Smooth muscle cell of trachea (primary cell): Measurements from ENCODE around the gene IWS1. TPM values are rescaled to one million over a fixed set of nuclear protein-coding genes. Genes with fewer than 3 reads are reported as not detected.

Source experiments
- total RNA-seq: library from RNA; depleted of rRNA; stranded (reverse); fragments of >200 nt; gene quantifications from 2 replicates; pipeline ENCODE4 v1.2.1, GENCODE V29; 2014

Gene IWS1
- total RNA-seq: 34.2 and 43.0 TPM in 2 replicates

DNA sequence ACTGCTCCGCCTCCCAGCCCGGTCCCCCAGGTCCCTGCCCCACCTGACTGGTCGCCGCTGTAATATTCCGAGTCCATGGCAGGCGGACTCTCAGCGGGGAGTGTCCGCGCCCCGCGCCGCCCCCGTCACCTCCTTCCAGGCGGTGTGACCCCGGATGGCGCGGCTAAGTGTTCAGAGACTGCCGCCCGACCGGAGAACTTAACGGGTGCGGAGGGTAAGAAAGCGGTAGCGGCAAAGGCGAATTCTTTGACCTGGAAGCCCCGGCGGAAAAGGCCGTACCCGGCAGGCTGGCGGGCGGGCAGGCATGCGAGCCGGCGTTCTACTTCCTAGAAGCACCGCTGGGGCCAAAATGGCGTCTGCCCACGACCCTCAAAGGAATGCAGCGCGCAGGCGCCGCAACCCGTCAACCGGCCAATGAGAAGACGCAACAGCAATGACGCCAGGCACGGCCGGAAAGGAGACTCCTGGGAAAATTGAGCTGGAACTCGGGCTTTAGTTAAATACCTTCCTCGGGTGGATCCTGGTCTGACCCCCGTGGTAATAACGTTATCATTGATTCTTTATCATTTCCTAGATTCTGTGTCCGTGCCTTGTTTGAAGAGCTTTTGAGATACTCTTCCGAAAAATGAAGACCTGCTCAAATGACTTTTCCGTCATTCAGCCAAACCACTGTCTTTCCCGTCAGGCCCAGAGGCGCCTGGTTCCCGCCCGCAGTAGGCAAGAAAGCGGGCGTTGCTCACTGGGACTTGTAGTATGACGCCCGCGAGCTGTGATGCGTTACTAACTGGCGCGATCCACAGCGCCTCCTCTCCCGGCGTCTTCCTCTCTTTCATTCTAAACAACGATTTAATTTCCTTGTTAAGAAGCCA lies at the start of gene IWS1:
Gene IWS1, minus strand, starts transcription at position 358 of the 869 bp plus-strand sequence. Its CDS starts 281 bp downstream, at position 77.

DNA sequence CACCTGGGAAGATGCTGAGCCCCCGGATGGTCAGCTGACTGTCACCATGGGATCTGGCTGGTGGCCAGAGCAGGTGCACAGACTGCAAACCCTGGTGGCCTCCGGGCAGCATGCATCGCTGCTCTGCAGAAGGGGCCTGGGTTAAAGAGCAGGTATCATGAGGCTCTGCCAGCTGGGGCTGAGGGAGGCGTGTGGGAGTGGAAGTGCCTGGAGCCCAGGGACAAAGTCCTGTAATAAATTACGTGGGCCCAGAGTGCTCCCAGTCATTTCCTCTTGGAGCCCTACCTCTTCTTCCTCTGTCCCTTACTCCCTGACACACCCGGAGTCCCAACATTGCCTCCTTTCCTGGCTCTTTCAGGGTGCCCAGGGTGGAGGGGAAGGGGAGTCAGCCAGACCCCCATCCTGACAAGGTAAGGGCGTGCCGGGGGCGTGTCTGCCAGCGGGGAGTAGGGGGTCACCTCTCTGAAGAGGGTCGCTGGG lies 9.2 kb upstream of the IWS1 start, which contains the start of gene MYO7B:
Gene MYO7B, plus strand, starts transcription at position 262 of the 480 bp plus-strand sequence. CDS start 24,040 bp downstream, outside the sequence.

Other genes starting within 250 kb of the IWS1 start
- gene ERCC3, start 232.3 kb downstream of the IWS1 start, total RNA-seq: 39.4 and 55.7 TPM in 2 replicates
- gene MAP3K2, start 138.5 kb downstream of the IWS1 start, total RNA-seq: 39.1 and 56.9 TPM in 2 replicates
- not detected in 2 replicates for gene PROC, start 108.1 kb downstream of the IWS1 start, total RNA-seq
- under 0.01 TPM in 1 of 2 replicates, not detected in the other for gene MYO7B, start 9.2 kb upstream of the IWS1 start, total RNA-seq
- not detected in 2 replicates for gene GPR17, start 119.7 kb upstream of the IWS1 start, total RNA-seq
- 0.44 and 2.3 TPM in 2 replicates for gene LIMS2, start 149.0 kb upstream of the IWS1 start, total RNA-seq
- gene SFT2D3, start 175.0 kb upstream of the IWS1 start, total RNA-seq: 5.2 and 6.6 TPM in 2 replicates